ENCODE measurements around the gene SNRPB.

SNRPB gene

DNA sequence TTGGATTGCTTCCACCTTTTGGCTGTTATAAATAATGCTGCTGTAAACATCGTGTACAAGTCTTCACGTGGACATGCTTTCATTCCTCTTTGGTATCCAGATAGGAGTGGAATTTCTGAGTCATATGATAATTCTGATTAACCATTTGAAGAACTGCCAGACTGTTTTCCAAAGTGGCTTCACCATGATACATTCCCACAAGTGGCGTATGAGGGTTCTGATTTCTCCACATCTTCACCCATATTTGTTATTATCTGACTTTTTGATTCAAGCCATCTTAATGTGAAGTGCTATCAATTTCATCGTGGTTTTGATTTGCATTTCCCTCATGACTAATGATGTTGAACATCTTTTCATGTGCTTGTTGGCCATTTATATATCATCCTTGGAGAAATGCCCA, 2.9 kb upstream of the SNRPB start:
- DNase-seq (ENCODE audit: low spot score), result no peak
- in situ Hi-C loops (cut with MboI; ENCODE audit: low pct_unique_long_range_greater_than_20kb, low sequenced_read_pairs, unreplicated experiment), result no loop called here
- TF ChIP-seq CTCF (IDR thresholded peaks at IDR 0.05; ENCODE audit: extremely low read depth, insufficient read depth, missing control alignments), result no peak

DNA sequence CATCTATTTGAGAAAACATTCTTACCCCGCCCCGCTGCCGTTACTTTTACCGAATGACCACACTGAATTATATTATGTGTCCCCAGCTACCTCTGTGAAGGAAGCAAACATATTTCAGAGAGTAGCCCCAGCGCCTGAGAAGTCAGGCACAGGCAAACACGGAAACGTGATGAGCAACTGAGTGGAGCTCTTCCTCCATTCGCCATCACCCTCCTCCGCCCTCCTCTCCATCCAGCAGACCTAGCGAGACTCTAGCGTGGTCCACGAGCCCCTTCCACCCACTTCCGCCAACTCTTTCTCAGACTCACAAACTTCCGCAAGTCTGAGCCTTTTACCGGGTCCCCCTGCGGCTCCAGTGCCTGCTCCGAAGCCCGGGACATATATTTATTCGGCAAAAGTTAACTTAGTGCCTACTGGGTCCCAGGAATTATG, 582 bp downstream of the SNRPB start:
- in situ Hi-C loops (cut with MboI; ENCODE audit: low pct_unique_long_range_greater_than_20kb, low sequenced_read_pairs, unreplicated experiment), result no loop called here
- TF ChIP-seq CTCF (IDR thresholded peaks at IDR 0.05; ENCODE audit: extremely low read depth, insufficient read depth, missing control alignments), result no peak
- DNase-seq (ENCODE audit: low spot score), result peak; percentile 76

- TF ChIP-seq CTCF (IDR thresholded peaks at IDR 0.05; ENCODE audit: extremely low read depth, insufficient read depth, missing control alignments), result no peak
- in situ Hi-C loops (cut with MboI; ENCODE audit: low pct_unique_long_range_greater_than_20kb, low sequenced_read_pairs, unreplicated experiment), result no loop called here
- no peak for DNase-seq (ENCODE audit: low spot score)
Observed at GRCh38 chr20:2468581-2469407, 1.8 kb downstream of the SNRPB start.

- in situ Hi-C loops (cut with MboI; ENCODE audit: low pct_unique_long_range_greater_than_20kb, low sequenced_read_pairs, unreplicated experiment), result no loop called here
Observed at GRCh38 chr20:2467412-2467811, 3.2 kb downstream of the SNRPB start.

DNA sequence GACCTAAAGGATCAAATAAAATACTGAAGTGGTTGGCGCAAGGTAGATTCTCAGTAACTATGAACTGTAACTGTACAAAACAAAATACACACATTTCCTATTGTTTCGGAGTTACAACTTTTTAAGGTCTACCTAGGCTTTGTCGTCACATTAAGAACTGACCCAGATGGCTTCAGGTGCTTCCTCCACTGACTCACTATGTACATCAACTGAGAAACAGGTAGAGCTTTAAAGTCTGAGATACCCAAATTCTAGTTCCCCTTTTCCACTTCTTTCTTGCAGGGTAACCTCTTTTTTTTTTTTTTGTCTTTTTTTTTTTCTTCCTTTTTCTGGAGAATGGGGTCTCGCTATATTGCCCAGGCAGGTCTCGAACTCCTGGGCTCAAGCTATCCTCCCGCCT, 5.5 kb downstream of the SNRPB start:
- DNase-seq (ENCODE audit: low spot score), result no peak
- in situ Hi-C loops (cut with MboI; ENCODE audit: low pct_unique_long_range_greater_than_20kb, low sequenced_read_pairs, unreplicated experiment), result no loop called here

More at GRCh38 chr20:2467412-2467811, 3.2 kb downstream of the SNRPB start:
- DNase-seq (ENCODE audit: low spot score), result no peak
- TF ChIP-seq CTCF (IDR thresholded peaks at IDR 0.05; ENCODE audit: extremely low read depth, insufficient read depth, missing control alignments), result no peak

More for the DNA sequence above, 5.5 kb downstream of the SNRPB start:
- TF ChIP-seq CTCF (IDR thresholded peaks at IDR 0.05; ENCODE audit: extremely low read depth, insufficient read depth, missing control alignments), result no peak

All from GM13977 (cell line).